CD14-positive monocyte (primary cell): ENCODE data around the gene CYP3A4. TPM values are rescaled to one million over a fixed set of nuclear protein-coding genes. Genes with fewer than 3 reads are reported as not detected.

Experiments used
- DNase-seq, 3 donors: peaks; one replicate each; pipeline ENCODE4 v3.0.0-alpha.2; 2011 to 2022
- H2AFZ ChIP-seq: 2 replicates; pipeline ENCODE4 v1.6.0; 2012; ENCODE audit warnings: mild to moderate bottlenecking, low read depth, low read length, inconsistent platforms; ENCODE audit not compliant: insufficient read depth, poor library complexity, severe bottlenecking
- H3K27ac ChIP-seq, 2 donors: 1 replicate in 1 of 2; 2 replicates in 1 of 2; pipeline ENCODE4 v1.5.1; 2012 to 2013; ENCODE audit warnings: low read length in 2 of 2, control low read depth in 1 of 2, inconsistent platforms in 1 of 2, low read depth in 1 of 2, mild to moderate bottlenecking in 1 of 2
- H3K27me3 ChIP-seq, 2 donors: one replicate each; pipeline versions ENCODE4 v1.6.0 to v1.6.1; 2011 to 2013; ENCODE audit warnings: low read length in 2 of 2; ENCODE audit not compliant: control insufficient read depth in 2 of 2, insufficient read depth in 2 of 2
- H3K36me3 ChIP-seq, 2 donors: replicated peaks in 1 of 2; 1 replicate in 1 of 2; 2 replicates in 1 of 2; pipeline versions ENCODE4 v1.5.1 to v1.6.1; 2012 to 2013; ENCODE audit warnings: low read length in 2 of 2, control low read depth in 1 of 2, inconsistent platforms in 1 of 2, mild to moderate bottlenecking in 1 of 2; ENCODE audit not compliant: insufficient read depth in 2 of 2, control insufficient read depth in 1 of 2
- H3K4me1 ChIP-seq, 2 donors: 1 replicate in 1 of 2; 2 replicates in 1 of 2; pipeline versions ENCODE4 v1.5.1 to v1.6.1; 2012 to 2013; ENCODE audit warnings: low read length in 2 of 2, control low read depth in 1 of 2, inconsistent platforms in 1 of 2, mild to moderate bottlenecking in 1 of 2, moderate library complexity in 1 of 2; ENCODE audit not compliant: insufficient read depth in 2 of 2, control insufficient read depth in 1 of 2
- H3K4me2 ChIP-seq: replicated peaks from 2 replicates; pipeline ENCODE3; 2012; ENCODE audit warnings: low read length, moderate library complexity, mild to moderate bottlenecking; ENCODE audit not compliant: poor library complexity, severe bottlenecking; ENCODE audit errors: extremely low read depth
- H3K4me3 ChIP-seq, 3 experiments: fragments of 200-600 bp in 1 of 3; sonication (generic) in 1 of 3; replicated peaks in 1 of 3; 1 replicate in 2 of 3; 2 replicates in 1 of 3; pipeline ENCODE4 v1.5.1; 2011 to 2013; ENCODE audit warnings: low read length in 3 of 3, mild to moderate bottlenecking in 3 of 3, control low read depth in 2 of 3, low read depth in 2 of 3, inconsistent platforms in 1 of 3, moderate library complexity in 1 of 3
- H3K79me2 ChIP-seq: 2 replicates; pipeline ENCODE4 v1.6.0; 2012; ENCODE audit warnings: mild to moderate bottlenecking, control low read depth, inconsistent platforms, low read length, moderate library complexity; ENCODE audit not compliant: insufficient read depth
- H3K9ac ChIP-seq: 2 replicates; pipeline ENCODE4 v1.6.0; 2017; ENCODE audit warnings: low read length, mild to moderate bottlenecking; ENCODE audit not compliant: insufficient read depth, poor library complexity, severe bottlenecking
- H3K9me3 ChIP-seq, 2 donors: replicated peaks in 1 of 2; 1 replicate in 1 of 2; 2 replicates in 1 of 2; pipeline versions ENCODE4 v1.5.1 to v1.6.1; 2012 to 2013; ENCODE audit warnings: low read length in 2 of 2, control low read depth in 1 of 2; ENCODE audit not compliant: control insufficient read depth in 1 of 2, insufficient read depth in 1 of 2
- H4K20me1 ChIP-seq: 2 replicates; pipeline ENCODE4 v1.6.0; 2012; ENCODE audit warnings: mild to moderate bottlenecking, low read length, control low read depth, moderate library complexity; ENCODE audit not compliant: insufficient read depth
- H3K27ac Mint-ChIP-seq, 7 donors: one replicate each; pipeline ENCODE4 v1.8.0; 2020; ENCODE audit warnings: mild to moderate bottlenecking in 7 of 7, mixed read lengths in 7 of 7, moderate library complexity in 6 of 7, inconsistent platforms in 2 of 7
- H3K27me3 Mint-ChIP-seq, 3 donors: one replicate each; pipeline ENCODE4 v1.8.0; 2021 to 2022; ENCODE audit warnings: low read depth in 3 of 3, mild to moderate bottlenecking in 3 of 3, mixed read lengths in 3 of 3, moderate library complexity in 3 of 3, inconsistent platforms in 1 of 3
- H3K36me3 Mint-ChIP-seq, 2 donors: one replicate each; pipeline ENCODE4 v1.8.0; 2020; ENCODE audit warnings: mixed read lengths in 2 of 2, inconsistent platforms in 1 of 2, mild to moderate bottlenecking in 1 of 2
- H3K4me1 Mint-ChIP-seq: one replicate; pipeline ENCODE4 v1.8.0; 2020; ENCODE audit warnings: mild to moderate bottlenecking, mixed read lengths
- H3K4me3 Mint-ChIP-seq, 2 donors: one replicate each; pipeline ENCODE4 v1.8.0; 2020; ENCODE audit warnings: mild to moderate bottlenecking in 2 of 2, mixed read lengths in 2 of 2, moderate library complexity in 1 of 2
- H3K9me3 Mint-ChIP-seq, 7 donors: one replicate each; pipeline ENCODE4 v1.8.0; 2020 to 2022; ENCODE audit warnings: mixed read lengths in 7 of 7, mild to moderate bottlenecking in 6 of 7, moderate library complexity in 6 of 7, inconsistent platforms in 2 of 7
- WGBS: methylation state at CpG from one replicate; pipeline ENCODE4 v1.1.5; 2013; ENCODE audit warnings: missing lambda C conversion rate; ENCODE audit not compliant: insufficient coverage; 5-methylcytosine and 5-hydroxymethylcytosine counted together
- intact Hi-C, 2 donors: fragments of 100-400 bp; cut with micrococcal nuclease; formaldehyde crosslinking; loops; one replicate each; pipeline versions ENCODE4 v1.15.0 to v1.15.1; 2023
- polyA plus RNA-seq, 3 donors: library from polyadenylated mRNA; depleted of rRNA in 1 of 3; unstranded in 2 of 3; stranded (reverse) in 1 of 3; fragments of 300-500 nt in 2 of 3; fragments of >200 nt in 1 of 3; fragmentation: Illumina TruSeq in 2 of 3; gene quantifications; 1 replicate in 2 of 3; 2 replicates in 1 of 3; pipeline ENCODE4 v1.2.3, GENCODE V29; 2012 to 2021
- TF ChIP-seq, protein P1 (sequence below): fragments of 200-600 bp; IDR thresholded peaks from one replicate; pipeline ENCODE4 v1.8.0; 2022; ENCODE audit warnings: antibody characterized with exemption, mild to moderate bottlenecking

CYP3A4 gene
- polyA plus RNA-seq, 3 donors: not detected

- Histone ChIP-seq H4K20me1 (no peaks in the 10 kb centered on the region), H3K9me3 (no peaks in the 10 kb centered on the region), H2AFZ (no peak overlapping the region), H3K4me3 (no peak overlapping the region), H3K27me3 (no peaks in the 10 kb centered on the region), H3K27ac (no peak overlapping the region), H3K79me2 (no peaks in the 10 kb centered on the region), H3K4me1 (no peaks in the 10 kb centered on the region), H3K36me3 (no peaks in the 10 kb centered on the region), H3K9ac (no peak overlapping the region), H3K4me2 (no peak overlapping the region)
- no peak for DNase-seq
- peaks cover 0 to 3% (median 0%) of the 10 kb centered on the region in 3 donors for H3K27me3 Mint-ChIP-seq
- H3K27ac Mint-ChIP-seq: no peak overlapping the region
- no peaks in the 10 kb centered on the region for H3K36me3 Mint-ChIP-seq
- WGBS: no CpG with 5 or more reads among the region's 3 CpGs
- TF ChIP-seq, protein P1, sequence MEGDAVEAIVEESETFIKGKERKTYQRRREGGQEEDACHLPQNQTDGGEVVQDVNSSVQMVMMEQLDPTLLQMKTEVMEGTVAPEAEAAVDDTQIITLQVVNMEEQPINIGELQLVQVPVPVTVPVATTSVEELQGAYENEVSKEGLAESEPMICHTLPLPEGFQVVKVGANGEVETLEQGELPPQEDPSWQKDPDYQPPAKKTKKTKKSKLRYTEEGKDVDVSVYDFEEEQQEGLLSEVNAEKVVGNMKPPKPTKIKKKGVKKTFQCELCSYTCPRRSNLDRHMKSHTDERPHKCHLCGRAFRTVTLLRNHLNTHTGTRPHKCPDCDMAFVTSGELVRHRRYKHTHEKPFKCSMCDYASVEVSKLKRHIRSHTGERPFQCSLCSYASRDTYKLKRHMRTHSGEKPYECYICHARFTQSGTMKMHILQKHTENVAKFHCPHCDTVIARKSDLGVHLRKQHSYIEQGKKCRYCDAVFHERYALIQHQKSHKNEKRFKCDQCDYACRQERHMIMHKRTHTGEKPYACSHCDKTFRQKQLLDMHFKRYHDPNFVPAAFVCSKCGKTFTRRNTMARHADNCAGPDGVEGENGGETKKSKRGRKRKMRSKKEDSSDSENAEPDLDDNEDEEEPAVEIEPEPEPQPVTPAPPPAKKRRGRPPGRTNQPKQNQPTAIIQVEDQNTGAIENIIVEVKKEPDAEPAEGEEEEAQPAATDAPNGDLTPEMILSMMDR: no peak
- H3K4me3 Mint-ChIP-seq: no peak overlapping the region
- intact Hi-C loops: no loop called here
- H3K9me3 Mint-ChIP-seq: peaks cover 0 to 3% (median 0%) of the 10 kb centered on the region in 7 donors
- peaks cover 2% of the 10 kb centered on the region for H3K4me1 Mint-ChIP-seq
These were observed 53.0 kb downstream of the CYP3A4 start for GRCh38 chr7:99730992-99731391.

DNA sequence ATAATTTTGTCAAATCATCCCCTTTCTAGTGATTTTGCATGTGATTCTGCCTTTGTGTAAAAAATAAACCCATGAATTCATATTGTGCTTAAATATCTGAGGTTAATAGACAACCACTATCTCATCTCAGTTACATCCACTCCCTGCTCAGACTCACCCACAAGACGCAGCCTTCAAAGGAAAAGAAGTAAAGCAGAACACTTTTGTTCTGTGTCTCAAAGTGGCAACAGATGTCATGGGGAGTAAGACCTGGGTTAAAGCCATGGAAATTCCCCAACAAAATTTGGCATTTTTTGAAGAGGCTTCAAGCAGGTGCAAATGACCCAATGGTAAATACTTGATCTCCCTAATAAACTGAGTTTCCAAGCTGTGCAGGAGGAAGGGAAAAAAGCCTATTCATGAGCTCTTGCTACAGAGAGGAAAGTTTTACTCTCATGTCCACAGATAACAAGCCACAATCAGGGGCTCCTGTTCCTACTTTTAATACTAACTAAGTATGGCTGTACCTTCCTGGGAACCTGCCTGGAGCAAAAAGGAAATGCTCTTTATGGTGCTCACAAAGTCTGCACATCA, 53.7 kb downstream of the CYP3A4 start:
- no peaks in the 10 kb centered on the region for H3K4me1 ChIP-seq
- Mint-ChIP-seq H3K27ac (no peak overlapping the region), H3K36me3 (no peaks in the 10 kb centered on the region), H3K4me3 (no peak overlapping the region), H3K4me1 (peaks cover 2% of the 10 kb centered on the region), H3K9me3 (peaks cover 0 to 3% (median 0%) of the 10 kb centered on the region in 7 donors), H3K27me3 (no peaks in the 10 kb centered on the region)
- no peak overlapping the region for H3K4me3 ChIP-seq
- H3K27me3 ChIP-seq: no peaks in the 10 kb centered on the region
- no peak overlapping the region for H2AFZ ChIP-seq
- no peak overlapping the region for H3K4me2 ChIP-seq
- no CpG with 5 or more reads among the region's 1 CpG for WGBS
- DNase-seq: no peak
- TF ChIP-seq, protein P1: no peak
- no peaks in the 10 kb centered on the region for H3K9me3 ChIP-seq
- no peaks in the 10 kb centered on the region for H4K20me1 ChIP-seq
- H3K36me3 ChIP-seq: no peaks in the 10 kb centered on the region
- no peak overlapping the region for H3K9ac ChIP-seq
- H3K27ac ChIP-seq: no peak overlapping the region
- no peaks in the 10 kb centered on the region for H3K79me2 ChIP-seq
- intact Hi-C loops: no loop called here
